Left hindlimb (tissue), 1 donor: ENCODE data around the gene SMIM5.
A peak's percentile ranks its signal among the peaks of the same experiment; 100 is the strongest.
"Not testable (repeated sequence)": the region's sequence is repeated elsewhere in the genome, so short reads cannot be mapped to it uniquely, and the experiment has no call there.

ENCODE experiments used
- DNase-seq: peaks from one replicate; pipeline ENCODE4 v3.0.0-alpha.2; 2018

SMIM5 gene

DNA sequence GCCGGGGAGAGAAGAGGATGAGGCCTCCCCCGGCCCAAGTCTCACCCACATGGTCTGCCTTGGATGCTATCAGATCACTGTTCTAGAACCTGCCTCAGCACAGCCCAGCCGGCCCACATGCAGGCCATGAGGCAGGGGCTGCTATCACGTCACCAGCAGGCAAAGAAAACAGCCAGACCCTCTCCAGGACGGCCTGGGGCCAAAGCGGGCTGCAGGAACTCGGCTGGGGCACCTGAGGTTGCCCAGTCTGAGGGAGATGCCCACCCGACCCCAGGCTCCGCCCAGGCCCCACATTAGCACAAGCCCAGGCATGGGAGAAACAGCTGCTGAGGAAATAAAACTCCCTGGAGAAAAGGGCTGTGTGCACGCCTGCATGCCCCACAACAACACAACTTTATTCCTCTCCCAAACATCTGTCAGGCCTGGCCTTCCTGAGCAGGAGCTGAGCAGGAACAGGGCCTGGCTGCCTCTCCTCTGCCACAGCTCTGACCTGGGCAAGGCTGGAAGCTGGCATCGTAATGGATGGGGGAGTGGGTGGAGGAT, 6.7 kb upstream of the SMIM5 start:
- no peak for DNase-seq

DNA sequence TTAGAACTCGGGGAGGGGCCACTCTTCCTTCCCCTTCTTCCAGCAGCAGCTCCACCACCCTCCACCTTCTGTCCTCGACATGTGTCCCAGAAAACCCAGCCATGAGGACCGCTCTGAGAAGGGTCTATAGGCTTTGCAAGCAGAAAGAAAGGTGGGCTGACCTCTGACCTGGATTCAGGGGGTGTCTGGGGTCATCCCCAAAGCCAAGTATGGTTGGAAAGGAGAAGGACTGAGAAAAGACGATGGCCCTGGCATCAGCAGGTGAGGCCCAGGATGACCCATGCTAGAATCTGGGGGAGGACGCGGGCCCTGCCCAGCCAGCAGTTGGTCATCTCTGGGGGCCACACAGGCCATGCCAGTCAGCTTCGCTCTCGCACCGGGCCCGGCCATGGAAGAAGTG, 6.1 kb upstream of the SMIM5 start:
- DNase-seq: no peak

DNA sequence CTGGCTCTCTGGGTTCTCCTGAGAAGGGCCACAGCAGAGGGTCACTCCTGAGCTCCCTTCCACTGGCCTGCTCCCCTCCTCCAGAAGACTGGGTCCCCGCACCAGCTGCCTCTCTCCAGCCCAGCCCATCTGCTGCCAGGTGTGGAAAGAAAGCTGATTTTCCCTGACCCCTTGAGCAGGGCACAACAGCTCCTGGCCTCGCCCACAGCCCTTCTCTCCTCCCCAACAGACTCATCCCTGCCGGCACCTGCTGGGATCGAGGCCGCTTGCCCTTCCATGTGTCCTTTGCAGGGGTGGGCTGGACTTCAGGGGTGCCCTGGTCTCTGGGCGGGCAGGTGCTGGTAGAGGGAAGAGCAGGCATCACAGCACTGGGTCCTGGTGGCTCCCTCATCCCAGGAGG, 4.8 kb upstream of the SMIM5 start:
- DNase-seq: no peak

DNA sequence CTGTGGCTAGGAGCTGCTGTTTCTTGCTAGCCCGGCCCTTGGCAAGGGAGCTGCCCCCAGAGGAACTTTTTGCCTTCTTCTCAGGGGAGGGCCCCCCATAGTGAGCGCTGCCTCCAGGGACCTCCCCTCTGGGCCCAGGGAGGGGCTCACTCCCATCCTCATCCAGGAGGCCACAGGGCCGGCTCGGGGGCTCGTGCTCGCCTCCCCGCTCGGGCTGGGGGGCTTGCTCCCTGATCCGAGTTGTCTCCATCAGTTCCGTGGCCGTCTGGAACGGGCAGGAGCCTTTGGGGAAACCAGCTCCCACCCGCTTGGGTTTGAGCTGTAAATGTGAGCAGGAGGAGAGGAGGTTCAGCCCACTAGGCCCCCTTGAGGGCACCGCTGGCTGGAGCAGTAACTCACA, 4.1 kb upstream of the SMIM5 start:
- DNase-seq: no peak

DNA sequence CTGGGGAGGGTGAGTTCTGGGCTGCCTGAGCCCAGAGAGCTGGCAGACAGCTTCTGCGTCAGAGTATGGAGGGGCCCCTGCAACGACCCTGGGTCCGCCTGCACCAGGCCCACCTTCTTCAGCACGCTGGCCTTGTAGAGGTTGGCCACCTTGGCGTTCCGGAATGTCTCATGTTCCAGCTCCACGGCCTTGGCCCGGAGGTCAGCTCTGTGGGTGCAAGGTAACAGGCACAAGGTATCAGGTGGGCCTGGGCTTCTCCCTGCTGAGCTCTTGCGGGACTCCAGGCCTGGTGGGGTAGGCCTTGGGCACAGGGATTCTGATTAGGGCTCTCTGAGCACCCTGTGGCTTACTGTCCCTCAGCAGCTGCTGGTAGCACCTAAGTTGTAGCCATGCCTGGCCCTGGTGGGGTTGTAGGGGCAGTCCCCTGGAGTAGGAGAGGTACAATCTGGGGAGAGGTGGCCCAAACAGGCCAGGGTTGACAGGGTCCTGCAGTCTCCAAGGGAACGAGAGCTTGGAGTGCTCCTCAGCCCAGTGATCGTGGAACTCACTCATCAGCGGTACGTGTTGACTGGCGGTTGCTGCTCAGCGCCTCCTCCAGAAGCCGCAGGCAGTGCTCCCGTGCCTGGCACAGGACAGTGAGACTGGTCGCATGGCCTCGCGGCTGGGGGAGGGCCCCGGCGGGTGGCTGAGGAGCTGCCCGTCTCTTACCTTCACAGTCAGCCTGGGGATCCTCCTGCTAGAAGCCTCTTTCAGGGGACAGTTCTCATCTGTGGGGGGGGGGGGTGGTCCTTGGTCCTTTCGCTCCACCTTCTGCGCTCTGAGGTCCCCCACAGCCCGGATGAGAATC, 2.9 kb upstream of the SMIM5 start:
- no peak for DNase-seq

DNA sequence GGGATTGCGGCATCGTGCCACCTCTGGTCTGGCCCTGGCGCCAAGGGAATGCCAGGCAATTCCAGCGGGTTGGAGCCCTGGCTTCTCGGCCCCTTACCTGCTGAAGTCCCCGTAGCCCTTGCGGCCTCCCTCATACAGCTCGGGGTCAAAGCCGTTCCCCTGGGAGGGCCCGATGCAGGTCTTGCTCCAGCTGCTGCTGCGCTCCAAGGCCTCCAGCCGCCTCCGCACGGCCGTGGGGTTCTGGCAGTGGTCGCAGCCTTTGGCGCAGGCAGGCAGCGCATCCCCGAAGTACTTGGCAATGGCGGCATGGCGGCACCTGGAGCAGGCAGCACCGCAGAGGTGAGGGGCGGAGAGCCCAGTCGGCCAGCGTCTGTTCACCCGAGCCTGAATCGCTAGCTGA, 1.9 kb upstream of the SMIM5 start:
- DNase-seq: no peak

DNA sequence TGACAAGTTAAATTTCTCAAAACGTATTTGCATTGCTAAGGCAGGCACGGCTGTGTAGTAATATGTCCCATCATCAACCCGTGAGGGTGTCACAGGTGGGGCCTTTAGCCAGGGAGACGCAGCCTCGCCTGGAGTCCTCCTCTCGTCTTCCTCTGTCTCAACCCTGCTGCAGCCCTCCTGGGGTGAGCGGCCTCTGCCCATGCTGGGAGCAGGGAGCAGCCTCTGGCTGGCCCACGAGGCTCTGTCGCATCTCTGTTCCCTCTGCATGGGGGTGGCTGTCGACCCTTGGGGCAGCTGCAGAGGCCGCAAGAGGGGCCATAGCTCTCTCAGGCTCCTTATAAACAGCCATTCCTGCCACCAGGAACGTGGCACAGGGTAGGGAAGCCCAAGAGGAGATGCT, 806 bp upstream of the SMIM5 start:
- no peak for DNase-seq

DNA sequence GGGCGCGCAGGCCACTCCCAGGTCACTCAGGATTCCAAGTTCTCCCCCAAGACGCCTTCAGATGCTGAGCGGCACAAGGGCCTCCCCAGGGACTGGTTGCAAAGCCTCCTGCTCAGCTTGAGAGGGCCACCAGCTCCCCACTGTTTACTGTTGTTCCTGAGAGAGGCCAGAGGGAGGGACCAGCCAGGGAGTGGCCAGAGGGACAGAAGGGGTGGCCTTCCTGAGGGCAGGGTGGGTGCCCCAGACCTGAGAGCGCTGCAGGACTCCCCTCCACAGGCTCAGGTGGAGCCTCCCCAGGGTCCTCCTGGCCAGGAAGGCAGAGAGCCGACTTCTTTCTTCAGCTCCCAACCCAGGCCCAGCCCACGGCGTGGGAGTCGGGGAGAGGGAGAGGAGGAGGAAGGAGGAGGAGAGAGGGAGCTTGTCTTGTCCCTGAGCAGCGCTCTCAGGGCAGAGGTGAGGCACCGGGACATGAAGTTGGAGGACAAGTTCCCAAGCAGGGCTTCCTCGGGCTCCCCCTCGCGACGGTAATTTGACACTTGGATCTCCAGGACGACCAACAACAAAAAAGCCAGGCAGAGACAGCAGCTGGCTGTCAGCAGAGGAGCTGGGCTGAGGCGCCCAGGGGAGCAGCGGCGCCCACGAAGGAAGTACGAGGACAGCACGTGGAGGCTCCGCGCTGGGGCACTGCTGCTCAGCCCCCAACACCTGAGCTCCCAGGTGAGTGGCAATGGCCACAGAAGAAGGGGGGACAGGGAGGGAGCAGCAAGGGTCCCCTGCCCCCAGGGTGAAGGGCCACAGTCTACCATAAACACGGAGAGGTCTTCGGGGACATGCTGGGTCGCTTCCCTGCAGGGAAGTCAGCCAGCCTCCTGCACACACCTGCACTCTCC, 497 bp downstream of the SMIM5 start:
- peak; percentile 94 for DNase-seq

DNA sequence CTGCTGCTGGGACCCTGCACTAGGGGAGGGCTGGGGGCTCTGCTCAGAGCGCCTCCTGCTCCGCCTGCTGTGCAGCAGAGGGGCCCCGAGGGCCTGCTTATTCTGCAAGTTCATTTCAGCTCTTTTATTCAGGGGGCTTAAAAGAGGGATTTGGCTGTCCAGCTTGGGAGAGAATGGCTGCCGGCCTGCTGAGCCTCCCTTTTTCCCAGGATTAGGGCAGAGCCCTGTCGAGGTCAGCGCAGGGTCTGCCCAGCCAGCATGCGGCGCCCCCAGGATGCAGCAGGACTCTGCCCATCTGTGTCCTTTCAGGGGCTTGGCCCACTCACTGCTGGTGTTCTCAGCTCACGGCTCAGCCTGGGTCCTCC, 1.1 kb downstream of the SMIM5 start:
- DNase-seq: no peak

DNA sequence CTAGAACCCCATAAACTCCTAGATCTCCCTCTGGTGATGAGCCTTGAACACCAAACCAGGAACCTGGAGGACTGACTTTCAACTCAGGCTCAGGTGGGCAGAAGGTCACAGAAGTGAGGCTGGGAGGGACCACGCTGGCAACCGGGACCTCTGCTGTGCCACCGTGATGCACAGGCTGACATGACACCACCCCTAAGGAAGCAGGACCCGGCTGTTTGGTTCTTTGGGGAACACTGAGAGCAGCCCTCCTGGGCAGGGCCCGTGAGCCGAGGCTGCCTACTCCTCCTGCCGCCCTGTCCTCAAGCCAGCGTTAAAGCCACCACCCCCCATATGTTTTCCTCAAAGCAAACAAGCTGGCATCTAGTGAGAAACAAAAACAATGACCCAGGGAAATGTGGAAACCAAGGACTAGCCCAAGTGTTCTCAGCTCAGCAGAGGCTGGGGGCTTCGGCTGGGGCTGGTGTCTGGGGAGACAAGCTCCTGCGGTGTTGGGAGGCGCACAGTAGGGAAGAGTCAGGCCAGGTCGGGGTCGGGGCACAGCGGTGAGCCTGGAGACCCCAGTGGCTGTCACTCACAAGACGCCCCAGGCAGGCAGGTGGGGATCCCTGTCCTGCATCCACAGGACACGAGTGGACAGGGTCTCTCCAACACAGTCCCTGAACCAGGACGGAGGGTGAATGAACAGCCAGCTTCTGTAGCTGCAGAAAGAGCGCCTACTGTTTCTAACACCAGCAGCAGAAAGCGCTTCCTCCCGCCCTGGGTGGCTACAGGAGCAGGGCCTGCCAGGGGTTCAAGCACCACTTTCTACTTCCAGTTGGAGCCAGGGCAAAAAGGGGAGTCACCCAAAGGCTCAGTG, 1.7 kb downstream of the SMIM5 start:
- no peak for DNase-seq

DNA sequence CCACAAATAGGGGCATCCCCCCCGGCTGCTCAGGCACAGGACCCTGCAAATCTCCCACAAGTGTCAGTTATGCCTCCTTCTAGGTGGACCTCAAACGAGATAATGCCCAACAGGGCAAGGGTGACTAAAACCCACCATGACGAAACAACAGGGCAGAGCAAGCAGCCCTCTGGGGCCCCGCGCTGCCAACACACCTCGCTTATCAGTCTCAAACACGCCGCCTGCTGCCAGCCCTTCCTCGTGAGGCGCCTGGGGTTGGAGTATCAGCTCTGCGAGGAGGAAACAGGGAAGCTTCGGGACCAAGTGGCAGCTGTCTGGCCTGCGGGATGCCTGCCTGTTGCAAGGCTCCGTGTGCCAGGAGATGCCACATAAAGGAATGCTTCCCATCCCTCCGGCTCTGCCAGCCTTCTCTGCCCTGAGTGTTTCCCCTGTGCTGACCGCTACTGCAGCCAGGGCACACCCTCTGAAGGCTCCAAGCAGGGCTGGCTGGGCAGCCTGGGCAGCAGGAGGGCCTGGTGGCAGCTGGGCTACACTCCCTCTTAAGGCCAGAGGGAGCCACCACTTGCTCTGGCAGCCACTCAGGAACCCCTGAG, 2.5 kb downstream of the SMIM5 start:
- no peak for DNase-seq

DNA sequence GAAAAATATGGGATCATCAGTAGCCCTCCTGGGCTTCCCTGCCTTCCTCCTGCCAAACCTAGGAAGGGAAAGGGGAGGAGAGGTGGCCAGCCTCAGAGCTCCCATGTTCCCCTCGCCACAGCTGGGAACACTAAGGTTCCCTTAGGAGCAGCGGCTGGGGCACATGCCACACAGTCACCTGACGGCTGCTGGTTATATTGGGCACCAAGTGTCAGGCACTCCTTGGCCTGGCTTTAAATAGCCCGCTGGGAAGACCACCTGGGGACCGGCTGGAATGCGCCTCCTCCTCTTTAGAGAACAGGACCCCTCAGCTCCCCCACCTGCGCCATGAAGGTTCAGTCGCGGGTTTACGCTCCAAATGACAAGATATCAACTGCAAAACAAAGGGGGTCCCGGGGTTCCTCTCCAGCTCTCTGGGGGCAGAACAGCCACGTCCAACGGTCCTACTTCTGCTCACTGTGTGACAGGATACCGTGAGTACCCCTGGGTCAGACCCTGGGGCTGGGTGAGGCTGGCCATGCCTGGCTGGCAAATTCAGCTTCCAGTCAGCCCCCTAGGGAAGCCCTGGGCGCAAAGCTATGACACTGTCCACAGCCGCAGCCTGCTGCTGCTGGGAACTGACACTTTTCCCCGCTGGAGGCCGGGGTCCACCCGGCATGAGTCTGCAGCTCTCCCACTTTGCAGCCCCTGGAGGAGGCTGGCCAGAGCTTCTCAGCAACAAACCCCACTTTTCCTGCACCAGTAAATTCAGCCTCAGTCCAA, 3.3 kb downstream of the SMIM5 start:
- no peak for DNase-seq

DNA sequence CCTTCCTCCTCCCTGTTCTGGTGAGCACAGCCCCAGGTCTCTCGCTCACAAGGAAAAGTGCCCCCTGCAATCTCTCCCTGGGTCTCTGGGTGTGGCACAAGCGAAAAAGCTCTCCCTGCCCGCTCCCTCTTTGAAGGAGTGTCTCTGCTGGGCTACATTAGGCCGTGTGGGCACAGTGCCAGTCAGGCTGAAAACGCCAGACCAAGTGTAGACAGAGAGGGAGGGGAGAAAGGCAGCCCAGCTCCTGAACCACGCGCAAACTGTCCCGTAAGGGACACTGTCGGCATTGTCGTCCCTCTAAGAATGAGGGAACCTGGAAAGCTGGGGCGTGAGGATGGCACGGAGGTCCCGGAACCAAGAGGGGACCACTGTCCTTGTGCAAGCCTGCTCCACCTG, 3.9 kb downstream of the SMIM5 start:
- DNase-seq: no peak

DNA sequence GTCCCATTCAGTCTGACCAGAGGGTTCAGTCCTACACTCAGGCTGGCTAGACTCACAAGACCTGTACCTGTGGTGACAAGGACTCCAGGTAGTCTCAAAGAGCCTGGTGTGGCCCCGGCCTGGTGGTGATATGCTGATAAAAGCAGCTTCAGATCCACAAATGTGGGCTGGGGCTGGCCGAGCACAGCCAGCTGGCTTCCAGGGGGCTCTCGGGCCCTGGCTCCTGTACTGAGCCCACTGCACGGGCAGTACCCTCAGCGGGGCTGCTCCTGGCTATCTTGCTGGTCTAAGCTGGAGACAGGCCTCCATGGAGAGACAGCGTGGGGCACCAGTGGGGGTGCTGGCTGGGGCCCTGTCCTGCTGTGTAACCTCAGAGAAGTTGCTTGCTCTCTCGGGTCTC, 4.3 kb downstream of the SMIM5 start:
- no peak for DNase-seq

DNA sequence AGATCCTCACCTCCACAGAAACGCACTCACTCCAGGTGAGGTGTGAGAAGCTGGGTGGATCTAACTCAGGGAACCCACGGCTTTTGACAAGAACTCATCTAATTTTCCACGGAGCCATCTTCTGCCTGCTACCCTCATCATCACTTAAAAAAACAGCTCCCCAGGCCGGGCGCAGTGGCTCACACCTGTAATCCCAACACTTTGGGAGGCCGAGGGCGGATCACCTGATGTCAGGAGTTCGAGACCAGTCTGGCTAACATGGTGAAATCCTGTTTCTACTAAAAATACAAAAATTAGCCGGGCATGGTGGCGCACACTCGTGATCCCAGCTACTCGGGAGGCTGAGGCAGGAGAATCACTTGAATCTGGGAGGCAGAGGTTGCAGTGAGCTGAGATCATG, 4.8 kb downstream of the SMIM5 start:
- not testable (repeated sequence) for DNase-seq

DNA sequence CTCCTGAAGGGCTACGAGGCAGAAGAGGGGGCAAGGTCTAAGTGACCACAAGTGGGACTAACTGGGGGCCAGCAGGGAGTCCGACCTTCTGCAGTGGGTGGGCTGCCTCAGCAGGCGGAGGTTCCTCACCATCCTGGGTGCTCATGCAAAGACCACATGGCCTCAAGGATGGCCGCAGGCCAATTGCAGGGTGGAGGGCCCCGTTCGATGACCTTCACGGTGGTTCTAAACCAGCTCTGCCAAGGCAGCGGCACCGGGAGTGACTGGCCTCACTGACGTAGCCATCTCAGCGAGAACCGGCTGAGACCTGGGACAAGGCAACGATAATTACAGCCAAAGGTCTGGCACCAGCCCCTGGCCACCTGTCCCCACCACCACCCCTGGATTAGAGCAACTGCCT, 5.7 kb downstream of the SMIM5 start:
- DNase-seq: no peak

DNA sequence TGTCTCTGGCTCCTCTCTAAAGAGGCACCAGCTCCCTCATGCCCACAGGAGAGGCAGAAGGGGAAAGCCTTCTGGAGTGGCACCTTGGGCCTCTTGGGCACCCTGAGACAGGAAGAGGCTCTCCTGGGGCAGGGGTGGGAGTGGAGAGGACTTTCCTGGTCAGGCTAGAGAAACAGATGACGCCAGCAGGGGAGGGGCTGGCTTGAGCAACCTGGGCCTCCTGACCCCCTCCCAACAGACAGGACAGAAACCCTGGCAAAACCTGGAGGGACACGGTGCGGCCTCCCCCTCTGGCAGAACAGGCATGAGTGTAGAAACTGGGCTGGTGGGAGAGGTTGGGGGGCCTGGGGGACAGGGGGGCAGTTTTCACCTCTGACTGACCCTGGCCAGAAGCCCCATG, 6.1 kb downstream of the SMIM5 start:
- no peak for DNase-seq

DNA sequence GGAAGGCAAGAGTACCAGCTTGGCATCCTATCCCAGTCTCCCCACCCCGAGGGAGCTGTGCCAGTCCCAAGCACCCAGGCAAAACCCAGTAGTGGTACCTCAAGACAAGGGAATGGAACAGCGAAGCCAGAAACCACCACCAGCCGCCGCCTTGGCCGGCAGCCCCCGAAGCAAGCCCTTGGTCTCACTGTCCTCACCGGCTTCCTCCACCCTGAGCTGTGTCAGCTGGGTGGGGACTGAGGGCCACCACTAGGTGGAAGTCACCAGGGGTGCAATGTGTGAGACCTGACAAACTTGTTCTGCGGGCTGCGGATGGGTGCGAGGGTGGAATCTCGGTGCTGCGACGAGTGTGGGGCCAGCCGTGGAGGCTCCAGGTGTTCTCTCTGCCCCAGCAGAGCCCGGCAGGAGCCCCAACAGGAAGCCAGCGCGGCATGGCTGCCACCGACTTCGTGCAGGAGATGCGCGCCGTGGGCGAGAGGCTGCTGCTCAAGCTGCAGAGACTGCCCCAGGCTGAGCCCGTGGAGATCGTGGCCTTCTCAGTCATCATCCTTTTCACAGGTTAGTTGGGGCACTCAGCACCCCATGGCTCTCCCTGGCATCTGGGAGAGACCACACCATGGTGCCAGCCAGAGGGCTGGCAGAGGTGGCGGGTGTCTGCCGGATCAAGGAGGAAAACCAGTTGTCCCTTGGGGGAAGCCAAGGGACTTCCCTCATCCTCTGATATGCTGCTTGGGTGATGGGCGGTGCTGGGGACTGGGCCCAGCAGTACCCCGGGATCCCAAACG, 6.7 kb downstream of the SMIM5 start:
- no peak for DNase-seq

DNA sequence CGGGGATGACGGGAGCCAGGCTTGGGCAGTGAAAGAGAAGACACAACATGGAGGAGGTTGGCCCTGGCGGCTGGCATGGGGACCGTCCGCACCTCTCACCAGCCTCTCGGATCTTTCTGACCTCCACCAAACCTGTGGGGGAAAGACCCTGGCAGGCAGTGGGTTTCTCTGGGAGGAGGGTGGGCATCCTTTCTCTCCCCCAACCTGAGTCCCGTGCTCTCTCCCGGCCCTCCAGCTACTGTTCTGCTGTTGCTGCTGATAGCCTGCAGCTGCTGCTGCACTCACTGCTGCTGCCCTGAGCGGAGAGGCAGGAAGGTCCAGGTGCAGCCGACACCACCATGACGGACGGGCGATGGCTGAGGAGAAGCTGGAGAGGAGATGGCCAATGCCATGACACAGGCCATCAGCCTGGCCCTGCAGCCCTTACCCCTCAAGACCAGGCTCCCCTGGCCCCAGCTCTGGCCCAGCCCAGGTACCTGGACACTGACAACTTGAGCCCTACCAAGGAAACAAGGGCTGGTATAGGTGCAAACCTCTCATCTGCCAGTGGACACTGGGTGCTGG, 7.4 kb downstream of the SMIM5 start:
- DNase-seq: no peak

DNA sequence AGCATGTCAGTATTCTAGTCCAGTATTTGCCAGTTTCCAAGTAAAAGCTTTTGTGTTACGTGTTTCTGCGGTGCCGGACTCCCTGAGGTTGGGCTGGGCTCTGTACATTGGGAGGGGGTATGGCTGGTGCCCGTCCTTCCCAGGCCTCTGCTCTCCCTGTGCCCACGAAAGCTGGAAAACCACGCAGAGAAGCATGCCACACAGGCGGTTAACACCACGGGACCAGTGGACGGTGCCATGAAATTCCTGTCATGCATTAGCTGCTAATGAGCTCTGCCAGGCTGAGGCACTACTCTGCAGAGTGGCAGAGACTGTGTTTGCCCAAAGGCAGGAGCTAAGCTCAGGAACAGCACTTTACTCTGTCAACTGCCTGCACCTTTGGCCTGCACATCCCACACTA, 8.1 kb downstream of the SMIM5 start:
- DNase-seq: no peak
